Stimulated activated CD8-positive, alpha-beta memory T cell treated with anti-CD3 and anti-CD28 coated beads, Interleukin-7, amount 100 ng/mL, for 1 hour (primary cell): ENCODE results near the gene SPTLC2.
"Not testable (repeated sequence)": the region's sequence is repeated elsewhere in the genome, so short reads cannot be mapped to it uniquely, and the experiment has no call there.

Source experiments
- DNase-seq, 2 donors: peaks; one replicate each; pipeline ENCODE4 v3.0.0-alpha.2; 2020; ENCODE audit warnings: low read depth in 2 of 2

Gene SPTLC2

GRCh38 chr14:77549451-77549850 lies 67.0 kb downstream of the SPTLC2 start:
- DNase-seq, result no peak

GRCh38 chr14:77547512-77548180 lies 68.8 kb downstream of the SPTLC2 start:
- no peak for DNase-seq

- DNase-seq, result not testable (repeated sequence)
Measured at GRCh38 chr14:77545171-77545570, 71.3 kb downstream of the SPTLC2 start.

- no peak for DNase-seq
Measured at GRCh38 chr14:77544571-77544970, 71.9 kb downstream of the SPTLC2 start.

- no peak for DNase-seq
Measured at GRCh38 chr14:77543637-77544334, 72.7 kb downstream of the SPTLC2 start.

- DNase-seq, result no peak
Measured at GRCh38 chr14:77543240-77543551, 73.2 kb downstream of the SPTLC2 start.

GRCh38 chr14:77542421-77543239 lies 73.8 kb downstream of the SPTLC2 start:
- DNase-seq, result no peak

GRCh38 chr14:77541905-77542304 lies 74.5 kb downstream of the SPTLC2 start:
- DNase-seq, result no peak

- DNase-seq, result not testable (repeated sequence)
Measured at GRCh38 chr14:77536951-77537350, 79.5 kb downstream of the SPTLC2 start.

GRCh38 chr14:77531071-77531470 lies 85.4 kb downstream of the SPTLC2 start:
- no peak for DNase-seq

- no peak for DNase-seq
Measured at GRCh38 chr14:77529963-77530362, 86.5 kb downstream of the SPTLC2 start.

GRCh38 chr14:77529213-77529612 lies 87.2 kb downstream of the SPTLC2 start:
- no peak for DNase-seq

- DNase-seq, result not testable (repeated sequence)
Measured at GRCh38 chr14:77528701-77529100, 87.7 kb downstream of the SPTLC2 start.

- no peak for DNase-seq
Measured at GRCh38 chr14:77526266-77526665, 90.2 kb downstream of the SPTLC2 start.

GRCh38 chr14:77524536-77524935 lies 91.9 kb downstream of the SPTLC2 start:
- no peak for DNase-seq

GRCh38 chr14:77523109-77523508 lies 93.3 kb downstream of the SPTLC2 start:
- no peak for DNase-seq

GRCh38 chr14:77520555-77520954 lies 95.9 kb downstream of the SPTLC2 start:
- DNase-seq, result no peak

- no peak for DNase-seq
Measured at GRCh38 chr14:77516126-77516525, 100.3 kb downstream of the SPTLC2 start.

- no peak for DNase-seq
Measured at GRCh38 chr14:77511486-77512162, 104.8 kb downstream of the SPTLC2 start.

- no peak for DNase-seq
Measured at GRCh38 chr14:77509366-77509765, 107.1 kb downstream of the SPTLC2 start.

GRCh38 chr14:77508876-77509275 lies 107.6 kb downstream of the SPTLC2 start:
- no peak for DNase-seq

GRCh38 chr14:77508249-77508648 lies 108.2 kb downstream of the SPTLC2 start:
- no peak for DNase-seq
